ENCODE measurements around the gene PTGER3. TPM values are rescaled to one million over a fixed set of nuclear protein-coding genes. Genes with fewer than 3 reads are reported as not detected.

PTGER3 gene
- total RNA-seq, 6 experiments from 2014 or later = 0.12 to 0.35 (median 0.20) TPM; not detected in 2

GRCh38 chr1:71001624-71002023, 46.0 kb downstream of the PTGER3 start:
- H3K9me3 ChIP-seq = no peaks in the 10 kb centered on the region
- H3K27me3 ChIP-seq = no peaks in the 10 kb centered on the region
- TF ChIP-seq POLR2A (IDR thresholded peaks at IDR 0.05) (no peak), CTCF (IDR thresholded peaks at IDR 0.05) (no peak)
- WGBS (ENCODE audit: insufficient coverage, low coverage, low lambda C conversion rate, missing lambda C conversion rate) = 22% methylated on average over 2 of the region's 2 CpGs
- no peak overlapping the region for H3K27ac ChIP-seq
- no peak overlapping the region for H3K4me3 ChIP-seq
- DNase-seq (no peak), ATAC-seq (no peak)
- H3K4me1 ChIP-seq = no peaks in the 10 kb centered on the region
- no peaks in the 10 kb centered on the region for H3K36me3 ChIP-seq
- intact Hi-C loops (cut with DNase I) = no loop called here

- intact Hi-C loops (cut with DNase I) = no loop called here
- no peak overlapping the region for H3K4me3 ChIP-seq
- DNase-seq = no peak
- H3K9me3 ChIP-seq = no peaks in the 10 kb centered on the region
- no peaks in the 10 kb centered on the region for H3K36me3 ChIP-seq
- no peak overlapping the region for H3K27ac ChIP-seq
- 42% methylated on average over 1 of the region's 1 CpG for WGBS (ENCODE audit: insufficient coverage, low coverage, low lambda C conversion rate, missing lambda C conversion rate)
- no peaks in the 10 kb centered on the region for H3K27me3 ChIP-seq
- ATAC-seq = no peak
- TF ChIP-seq POLR2A (IDR thresholded peaks at IDR 0.05) = no peak
- no peak for TF ChIP-seq CTCF (IDR thresholded peaks at IDR 0.05)
- no peaks in the 10 kb centered on the region for H3K4me1 ChIP-seq
These were observed 49.8 kb downstream of the PTGER3 start for GRCh38 chr1:70997793-70998192.

GRCh38 chr1:70994753-70995268, 52.8 kb downstream of the PTGER3 start:
- Histone ChIP-seq H3K9me3 (no peaks in the 10 kb centered on the region), H3K36me3 (no peaks in the 10 kb centered on the region), H3K4me3 (no peak overlapping the region), H3K4me1 (no peaks in the 10 kb centered on the region), H3K27ac (no peak overlapping the region), H3K27me3 (no peaks in the 10 kb centered on the region)
- 38% methylated on average over 1 of the region's 1 CpG for WGBS (ENCODE audit: insufficient coverage, low coverage, low lambda C conversion rate, missing lambda C conversion rate)
- TF ChIP-seq CTCF (IDR thresholded peaks at IDR 0.05) = no peak
- no peak for DNase-seq
- intact Hi-C loops (cut with DNase I) = no loop called here
- no peak for ATAC-seq

- 51% methylated on average over 3 of the region's 3 CpGs for WGBS (ENCODE audit: insufficient coverage, low coverage, low lambda C conversion rate, missing lambda C conversion rate)
- TF ChIP-seq POLR2A (IDR thresholded peaks at IDR 0.05) = no peak
- no peak for TF ChIP-seq CTCF (IDR thresholded peaks at IDR 0.05)
These were observed 53.8 kb downstream of the PTGER3 start for GRCh38 chr1:70993798-70994197.

GRCh38 chr1:70992521-70992920, 55.1 kb downstream of the PTGER3 start:
- ATAC-seq = no peak
- no peaks in the 10 kb centered on the region for H3K9me3 ChIP-seq
- H3K27me3 ChIP-seq = no peaks in the 10 kb centered on the region
- 59% methylated on average over 2 of the region's 2 CpGs for WGBS (ENCODE audit: insufficient coverage, low coverage, low lambda C conversion rate, missing lambda C conversion rate)
- H3K27ac ChIP-seq = no peak overlapping the region
- H3K4me3 ChIP-seq = no peak overlapping the region
- intact Hi-C loops (cut with DNase I) = no loop called here
- no peak for DNase-seq
- no peaks in the 10 kb centered on the region for H3K4me1 ChIP-seq
- no peak for TF ChIP-seq CTCF (IDR thresholded peaks at IDR 0.05)
- no peaks in the 10 kb centered on the region for H3K36me3 ChIP-seq

More at GRCh38 chr1:70993798-70994197, 53.8 kb downstream of the PTGER3 start:
- Histone ChIP-seq H3K27ac (no peak overlapping the region), H3K4me3 (no peak overlapping the region), H3K36me3 (no peaks in the 10 kb centered on the region), H3K9me3 (no peaks in the 10 kb centered on the region), H3K4me1 (no peaks in the 10 kb centered on the region), H3K27me3 (no peaks in the 10 kb centered on the region)
- intact Hi-C loops (cut with DNase I) = no loop called here
- no peak for ATAC-seq
- no peak for DNase-seq
